SK-N-SH (cell line): ENCODE data around the gene PLXNB1.

Experiments
- CTCF ChIP-seq: fragments of 200-600 bp; sonication (generic); IDR thresholded peaks from 2 replicates; pipeline ENCODE4 v1.6.1; 2017; ENCODE audit warnings: antibody characterized with exemption, mild to moderate bottlenecking, moderate library complexity
- EZH2phosphoT487 ChIP-seq: fragments of 200-600 bp; sonication (generic); IDR thresholded peaks from 2 replicates; pipeline ENCODE4 v1.6.1; 2017; ENCODE audit warnings: low read depth, mixed run types, mild to moderate bottlenecking, antibody characterized with exemption, moderate library complexity, borderline replicate concordance
- GABPA ChIP-seq: IDR thresholded peaks from 2 replicates; pipeline ENCODE4 v1.4.0; 2012; ENCODE audit warnings: low read depth, mild to moderate bottlenecking
- JUND ChIP-seq: IDR thresholded peaks from 2 replicates; pipeline ENCODE4 v1.4.0; 2012
- POLR2AphosphoS5 ChIP-seq: IDR thresholded peaks from 2 replicates; pipeline ENCODE4 v1.6.1; 2012; ENCODE audit warnings: low read depth, low read length
- REST ChIP-seq: IDR thresholded peaks from 2 replicates; pipeline ENCODE4 v1.6.1; 2012; ENCODE audit warnings: mild to moderate bottlenecking, low read depth, low read length, moderate library complexity
- RXRA ChIP-seq: IDR thresholded peaks from 2 replicates; pipeline ENCODE4 v1.4.0; 2012; ENCODE audit warnings: low read depth, mild to moderate bottlenecking, borderline replicate concordance

- TF ChIP-seq CTCF (no peak), RXRA (no peak), EZH2phosphoT487 (no peak), REST (no peak), JUND (no peak), GABPA (no peak), POLR2AphosphoS5 (no peak)
Measured at GRCh38 chr3:48395714-48396113, 34.2 kb downstream of the PLXNB1 start.
